Mammary epithelial cell (primary cell): ENCODE measurements around the gene ITGA11.

Experiments
- CTCF ChIP-seq, 2 donors: IDR thresholded peaks in 1 of 2; conservative IDR thresholded peaks in 1 of 2; 2 replicates each; pipeline ENCODE4 v1.5.1; 2011 to 2012; ENCODE audit warnings: inconsistent platforms in 2 of 2, low read length in 2 of 2, mild to moderate bottlenecking in 2 of 2, control low read depth in 1 of 2, low read depth in 1 of 2; ENCODE audit not compliant: insufficient read depth in 1 of 2; ENCODE audit errors: extremely low read depth in 1 of 2
- EZH2 ChIP-seq: IDR thresholded peaks from 2 replicates; pipeline ENCODE4 v1.6.1; 2012; ENCODE audit warnings: low read length, inconsistent platforms, borderline replicate concordance

- no peak for TF ChIP-seq CTCF (conservative IDR thresholded peaks at IDR 0.05 in 1 of 2, IDR thresholded peaks at IDR 0.05 in 1 of 2; ENCODE audit: extremely low read depth in 1 of 2, insufficient read depth in 1 of 2, low read depth in 1 of 2, low read length in 2 of 2)
- no peak for TF ChIP-seq EZH2
Measured at GRCh38 chr15:68385671-68386586, 46.0 kb downstream of the ITGA11 start.
